GM12875 (cell line): ENCODE data around the gene PTRH1.

ENCODE experiments used
- H3K4me3 ChIP-seq: one replicate; pipeline ENCODE4 v1.5.1; 2011; ENCODE audit warnings: low read depth, low read length, control low read depth
- TF ChIP-seq, protein P1 (sequence below): IDR thresholded peaks from 2 replicates; pipeline ENCODE4 v1.5.1; 2011; ENCODE audit warnings: low read depth, mild to moderate bottlenecking, control low read depth, inconsistent platforms, low read length, moderate library complexity, borderline replicate concordance; ENCODE audit not compliant: insufficient read depth

PTRH1 gene

DNA sequence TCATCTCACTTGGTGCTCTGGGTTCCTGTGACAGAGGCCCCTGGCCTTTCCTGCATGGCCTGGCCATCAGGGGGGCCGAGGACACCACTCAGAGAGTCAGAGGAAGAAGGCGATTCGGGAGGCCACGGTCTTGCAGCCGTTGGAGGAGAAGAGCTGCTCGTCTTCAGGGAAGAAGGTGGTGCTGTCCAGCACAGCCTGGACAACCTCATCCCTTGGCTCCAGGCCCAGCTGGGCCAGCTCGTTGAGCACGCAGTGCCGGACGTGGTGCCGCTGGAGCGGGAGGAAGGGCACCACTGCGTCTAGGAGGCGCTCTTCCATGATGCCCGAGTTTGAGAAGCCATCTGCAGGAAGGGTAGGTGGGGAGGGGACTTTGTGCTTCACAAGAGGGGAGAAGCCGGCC, 16.5 kb upstream of the PTRH1 start:
- no peak overlapping the region for H3K4me3 ChIP-seq
- TF ChIP-seq, protein P1, sequence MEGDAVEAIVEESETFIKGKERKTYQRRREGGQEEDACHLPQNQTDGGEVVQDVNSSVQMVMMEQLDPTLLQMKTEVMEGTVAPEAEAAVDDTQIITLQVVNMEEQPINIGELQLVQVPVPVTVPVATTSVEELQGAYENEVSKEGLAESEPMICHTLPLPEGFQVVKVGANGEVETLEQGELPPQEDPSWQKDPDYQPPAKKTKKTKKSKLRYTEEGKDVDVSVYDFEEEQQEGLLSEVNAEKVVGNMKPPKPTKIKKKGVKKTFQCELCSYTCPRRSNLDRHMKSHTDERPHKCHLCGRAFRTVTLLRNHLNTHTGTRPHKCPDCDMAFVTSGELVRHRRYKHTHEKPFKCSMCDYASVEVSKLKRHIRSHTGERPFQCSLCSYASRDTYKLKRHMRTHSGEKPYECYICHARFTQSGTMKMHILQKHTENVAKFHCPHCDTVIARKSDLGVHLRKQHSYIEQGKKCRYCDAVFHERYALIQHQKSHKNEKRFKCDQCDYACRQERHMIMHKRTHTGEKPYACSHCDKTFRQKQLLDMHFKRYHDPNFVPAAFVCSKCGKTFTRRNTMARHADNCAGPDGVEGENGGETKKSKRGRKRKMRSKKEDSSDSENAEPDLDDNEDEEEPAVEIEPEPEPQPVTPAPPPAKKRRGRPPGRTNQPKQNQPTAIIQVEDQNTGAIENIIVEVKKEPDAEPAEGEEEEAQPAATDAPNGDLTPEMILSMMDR, result no peak

DNA sequence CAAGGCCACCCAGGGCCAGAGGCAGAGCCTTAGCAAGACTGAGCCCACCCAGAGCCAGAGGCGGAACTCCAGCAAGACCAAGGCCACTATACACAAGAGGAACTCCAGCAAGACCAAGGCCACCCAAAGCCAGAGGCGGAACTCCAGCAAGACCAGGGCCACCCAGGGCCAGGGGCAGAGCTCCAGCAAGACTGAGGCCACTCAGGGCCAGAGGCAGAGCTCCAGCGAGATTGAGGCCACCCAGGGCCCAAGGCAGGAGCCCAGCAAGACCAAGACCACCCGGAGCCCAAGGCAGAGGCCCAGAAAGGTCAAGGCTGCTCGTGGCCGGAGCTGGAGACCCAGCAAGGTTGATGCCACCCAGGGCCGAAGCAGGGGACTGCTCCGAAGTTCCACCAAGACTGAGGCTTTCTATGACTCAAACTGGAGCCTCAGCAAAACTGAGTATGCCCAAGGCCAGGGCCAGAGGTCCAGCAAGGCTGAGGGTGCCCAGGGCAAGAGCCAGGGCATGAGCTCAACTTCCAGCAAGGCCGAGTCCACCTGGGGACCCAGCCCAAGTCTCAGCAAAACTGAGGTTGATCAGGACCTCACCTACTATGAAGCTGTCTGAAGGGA, 15.4 kb upstream of the PTRH1 start:
- no peak overlapping the region for H3K4me3 ChIP-seq
- TF ChIP-seq, protein P1, result no peak

GRCh38 chr9:127730262-127730661, 14.8 kb upstream of the PTRH1 start:
- no peak overlapping the region for H3K4me3 ChIP-seq
- TF ChIP-seq, protein P1, result no peak

DNA sequence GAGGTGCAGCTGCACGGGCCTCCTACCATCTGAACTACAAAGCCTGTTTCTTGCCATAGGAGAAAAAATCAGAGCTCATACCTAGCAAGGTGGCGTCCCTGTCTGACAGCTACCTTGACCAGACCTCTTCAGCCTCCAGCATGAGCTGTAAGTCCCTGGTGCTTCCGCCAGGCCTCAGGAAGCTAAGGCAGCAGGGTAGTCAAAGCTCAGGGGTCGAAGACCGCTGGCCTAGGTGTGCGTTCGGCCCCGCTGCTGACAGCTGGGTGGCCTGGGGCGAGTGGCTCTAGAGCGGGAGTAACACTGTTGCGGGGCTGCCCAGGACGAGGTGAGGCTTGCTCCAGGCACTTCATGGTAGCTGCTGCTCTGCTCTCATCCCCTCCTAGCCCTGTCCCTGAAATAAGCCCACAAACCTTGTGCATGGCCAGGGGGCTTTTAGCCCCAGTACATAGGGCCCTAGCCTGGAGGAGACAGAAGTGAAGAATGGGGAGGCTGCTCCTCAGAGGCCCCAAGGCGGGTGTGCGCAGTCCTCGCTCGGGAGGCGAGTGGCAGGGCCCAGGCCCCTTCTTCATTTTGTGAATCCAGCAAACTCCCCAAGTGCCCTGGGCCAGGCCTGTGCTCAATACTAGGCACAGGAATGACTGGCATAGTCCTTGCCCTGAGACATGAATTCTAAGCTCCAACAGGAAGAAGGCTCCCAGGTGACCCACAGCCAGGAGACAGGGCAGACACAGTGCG, 14.2 kb upstream of the PTRH1 start:
- TF ChIP-seq, protein P1, result no peak
- H3K4me3 ChIP-seq, result no peak overlapping the region

DNA sequence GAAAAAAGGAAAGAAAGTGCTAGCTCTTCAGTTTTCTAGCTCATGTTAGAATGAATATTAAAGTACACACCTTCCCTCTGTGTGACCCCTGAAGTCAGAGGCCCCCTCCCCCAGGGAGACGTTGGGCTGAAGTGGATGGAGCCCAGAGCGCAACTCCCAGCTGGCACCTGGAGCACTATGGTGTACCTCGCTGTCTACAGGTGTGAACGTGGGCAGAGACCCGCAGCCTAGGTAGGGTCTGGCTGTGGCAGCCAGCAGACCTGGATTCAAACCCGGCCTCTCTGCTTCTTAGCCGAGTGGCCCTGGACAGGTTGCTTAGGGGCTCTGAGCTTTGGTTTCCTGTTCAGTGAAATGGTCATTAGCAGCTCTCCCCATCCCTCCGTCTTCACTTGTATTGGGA, 13.3 kb upstream of the PTRH1 start:
- TF ChIP-seq, protein P1, result no peak
- H3K4me3 ChIP-seq, result no peak overlapping the region

DNA sequence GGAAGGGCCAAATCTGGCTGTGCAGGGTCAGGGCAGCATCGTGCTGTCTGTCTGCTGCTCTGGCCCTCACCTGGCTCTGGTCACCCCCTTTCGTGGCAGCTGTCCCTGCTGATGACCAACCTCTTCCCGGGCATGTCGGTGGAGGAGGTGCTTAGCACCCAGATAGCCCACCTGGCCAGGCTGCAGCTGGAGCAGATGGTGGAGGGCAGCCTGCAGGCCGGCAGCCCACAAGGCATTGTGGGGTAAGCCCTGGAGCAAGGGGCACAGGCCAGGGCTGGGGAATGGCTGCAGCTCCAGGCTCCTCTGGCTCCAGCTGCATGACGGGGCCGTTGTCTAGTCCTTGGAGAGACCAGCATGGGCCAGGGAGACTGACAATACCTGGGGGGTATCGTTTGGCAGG, 11.4 kb upstream of the PTRH1 start:
- TF ChIP-seq, protein P1, result no peak
- no peak overlapping the region for H3K4me3 ChIP-seq

GRCh38 chr9:127724012-127724411, 8.5 kb upstream of the PTRH1 start:
- no peak overlapping the region for H3K4me3 ChIP-seq

More at GRCh38 chr9:127724012-127724411, 8.5 kb upstream of the PTRH1 start:
- TF ChIP-seq, protein P1, result no peak
